H9 (cell line): ENCODE data around the gene LRRK1. TPM values are rescaled to one million over a fixed set of nuclear protein-coding genes. Genes with fewer than 3 reads are reported as not detected.

ENCODE experiments used
- DNase-seq: peaks from one replicate; pipeline ENCODE4 v3.0.0-alpha.2; 2017
- H2AFZ ChIP-seq: one replicate; pipeline ENCODE4 v1.6.1; 2013; ENCODE audit warnings: mild to moderate bottlenecking, low read length, control low read depth, moderate library complexity
- H2AK5ac ChIP-seq: 2 replicates; pipeline ENCODE4 v1.6.1; 2013; ENCODE audit warnings: low read length, control low read depth, mixed read lengths; ENCODE audit not compliant: insufficient read length
- H2BK120ac ChIP-seq: one replicate; pipeline ENCODE4 v1.6.1; 2013; ENCODE audit warnings: low read depth, mild to moderate bottlenecking, low read length, control low read depth, inconsistent platforms; ENCODE audit not compliant: poor library complexity, severe bottlenecking
- H2BK12ac ChIP-seq: 2 replicates; pipeline ENCODE4 v1.6.1; 2013; ENCODE audit warnings: low read length, control low read depth, mixed read lengths, low read depth; ENCODE audit not compliant: insufficient read length
- H2BK15ac ChIP-seq: 2 replicates; pipeline ENCODE4 v1.6.1; 2013; ENCODE audit warnings: low read depth, low read length, control low read depth
- H2BK20ac ChIP-seq: one replicate; pipeline ENCODE4 v1.6.1; 2013; ENCODE audit warnings: low read depth, mild to moderate bottlenecking, low read length, control low read depth, inconsistent platforms; ENCODE audit not compliant: poor library complexity, severe bottlenecking
- H2BK5ac ChIP-seq: 2 replicates; pipeline ENCODE4 v1.6.1; 2013; ENCODE audit warnings: low read length, control low read depth, mixed read lengths; ENCODE audit not compliant: insufficient read length
- H3K14ac ChIP-seq: 2 replicates; pipeline ENCODE4 v1.6.1; 2013; ENCODE audit warnings: low read length, control low read depth; ENCODE audit not compliant: insufficient read depth
- H3K18ac ChIP-seq: 2 replicates; pipeline ENCODE4 v1.6.1; 2013; ENCODE audit warnings: low read depth, mild to moderate bottlenecking, mixed read lengths, low read length, control low read depth; ENCODE audit not compliant: insufficient read length
- H3K23ac ChIP-seq: 2 replicates; pipeline ENCODE4 v1.6.1; 2013; ENCODE audit warnings: low read length, control low read depth, mixed read lengths, low read depth; ENCODE audit not compliant: insufficient read length
- H3K23me2 ChIP-seq: 2 replicates; pipeline ENCODE4 v1.6.1; 2013; ENCODE audit warnings: low read depth, mild to moderate bottlenecking, mixed read lengths, low read length, control low read depth; ENCODE audit not compliant: insufficient read length, poor library complexity, severe bottlenecking
- H3K27ac ChIP-seq: 2 replicates; pipeline ENCODE4 v1.5.1; 2013; ENCODE audit warnings: low read length, control low read depth, mixed read lengths, low read depth; ENCODE audit not compliant: insufficient read length
- H3K27me3 ChIP-seq: 2 replicates; pipeline ENCODE4 v1.6.1; 2013; ENCODE audit warnings: low read length, control low read depth, inconsistent platforms; ENCODE audit not compliant: insufficient read depth
- H3K4ac ChIP-seq: 2 replicates; pipeline ENCODE4 v1.6.1; 2013; ENCODE audit warnings: low read depth, mild to moderate bottlenecking, control low read depth, inconsistent platforms, low read length, moderate library complexity
- H3K4me1 ChIP-seq: 2 replicates; pipeline ENCODE4 v1.6.1; 2013; ENCODE audit warnings: low read length, control low read depth, inconsistent platforms; ENCODE audit not compliant: insufficient read depth
- H3K4me2 ChIP-seq: 2 replicates; pipeline ENCODE4 v1.6.1; 2013; ENCODE audit warnings: low read length, control low read depth, mixed read lengths; ENCODE audit not compliant: insufficient read length, insufficient read depth
- H3K56ac ChIP-seq: 2 replicates; pipeline ENCODE4 v1.6.1; 2013; ENCODE audit warnings: low read depth, mild to moderate bottlenecking, mixed read lengths, low read length, control low read depth; ENCODE audit not compliant: insufficient read length
- H3K79me1 ChIP-seq: 2 replicates; pipeline ENCODE4 v1.6.1; 2013; ENCODE audit warnings: low read depth, mild to moderate bottlenecking, moderate library complexity, low read length, control low read depth, inconsistent platforms; ENCODE audit not compliant: insufficient read depth, poor library complexity, severe bottlenecking
- H3K79me2 ChIP-seq: 2 replicates; pipeline ENCODE4 v1.6.1; 2013; ENCODE audit warnings: low read length, control low read depth, inconsistent platforms; ENCODE audit not compliant: insufficient read depth
- H3K9ac ChIP-seq: 2 replicates; pipeline ENCODE4 v1.6.1; 2013; ENCODE audit warnings: low read length, control low read depth, mixed read lengths; ENCODE audit not compliant: insufficient read length; ENCODE audit errors: extremely low read depth
- H3K9me3 ChIP-seq: one replicate; pipeline ENCODE4 v1.6.1; 2013; ENCODE audit warnings: low read depth, low read length, inconsistent platforms; ENCODE audit not compliant: control insufficient read depth
- H3T11ph ChIP-seq: one replicate; pipeline ENCODE4 v1.6.1; 2013; ENCODE audit warnings: mild to moderate bottlenecking, low read length, control low read depth, inconsistent platforms
- H4K20me1 ChIP-seq: one replicate; pipeline ENCODE4 v1.6.1; 2013; ENCODE audit not compliant: control insufficient read depth, insufficient read length, insufficient read depth
- H4K5ac ChIP-seq: 2 replicates; pipeline ENCODE4 v1.6.1; 2013; ENCODE audit warnings: low read depth, mild to moderate bottlenecking, mixed read lengths, low read length, control low read depth; ENCODE audit not compliant: insufficient read length
- H4K8ac ChIP-seq: replicated peaks from 2 replicates; pipeline ENCODE4 v1.6.1; 2013; ENCODE audit warnings: low read length, control low read depth, mixed read lengths, low read depth; ENCODE audit not compliant: insufficient read length
- H4K91ac ChIP-seq: 2 replicates; pipeline ENCODE4 v1.6.1; 2013; ENCODE audit warnings: low read depth, mild to moderate bottlenecking, moderate library complexity, mixed read lengths, low read length, control low read depth; ENCODE audit not compliant: insufficient read length
- H3K27ac Mint-ChIP-seq, 3 experiments: 2 replicates in 2 of 3; 3 replicates in 1 of 3; pipeline ENCODE4 v1.8.0; 2020 to 2021; ENCODE audit warnings: mixed read lengths in 3 of 3, mild to moderate bottlenecking in 1 of 3, moderate library complexity in 1 of 3
- H3K27me3 Mint-ChIP-seq: 2 replicates; pipeline ENCODE4 v1.8.0; 2021; ENCODE audit warnings: low read depth, mild to moderate bottlenecking, moderate library complexity, mixed read lengths
- H3K36me3 Mint-ChIP-seq, 3 experiments: 2 replicates in 2 of 3; 3 replicates in 1 of 3; pipeline ENCODE4 v1.8.0; 2020 to 2021; ENCODE audit warnings: low read depth in 3 of 3, mixed read lengths in 3 of 3; ENCODE audit not compliant: insufficient read depth in 1 of 3
- H3K4me1 Mint-ChIP-seq, 2 experiments: 2 replicates each; pipeline ENCODE4 v1.8.0; 2020; ENCODE audit warnings: mixed read lengths in 2 of 2
- H3K4me3 Mint-ChIP-seq, 2 experiments: 2 replicates in 1 of 2; 3 replicates in 1 of 2; pipeline ENCODE4 v1.8.0; 2020 to 2021; ENCODE audit warnings: mild to moderate bottlenecking in 2 of 2, mixed read lengths in 2 of 2, moderate library complexity in 1 of 2
- H3K9me3 Mint-ChIP-seq, 2 experiments: 2 replicates in 1 of 2; 3 replicates in 1 of 2; pipeline ENCODE4 v1.8.0; 2020; ENCODE audit warnings: mild to moderate bottlenecking in 2 of 2, mixed read lengths in 2 of 2, moderate library complexity in 1 of 2
- WGBS: extraction: QIAGEN DNeasy Blood & Tissue Kit; methylation state at CpG from one replicate; pipeline ENCODE4 v1.1.7; 2013; ENCODE audit warnings: missing lambda C conversion rate, low lambda C conversion rate, mixed read lengths; ENCODE audit not compliant: insufficient read length; ENCODE audit errors: extremely low coverage; 5-methylcytosine and 5-hydroxymethylcytosine counted together
- total RNA-seq: library from RNA; stranded (reverse); gene quantifications from 2 replicates; pipeline ENCODE4 v1.2.1, GENCODE V29; 2021
- TF ChIP-seq, protein P1 (sequence below): fragments of 200-600 bp; sonication (generic); conservative IDR thresholded peaks from 3 replicates; pipeline ENCODE4 v1.8.0; 2021; ENCODE audit warnings: antibody characterized with exemption, mild to moderate bottlenecking

Gene LRRK1
- total RNA-seq, 1 experiment from 2014 or later = 4.0 TPM

GRCh38 chr15:100929641-100930042 lies 10.5 kb downstream of the LRRK1 start:
- no peaks in the 10 kb centered on the region for H3K9me3 Mint-ChIP-seq
- H4K8ac ChIP-seq = no peak overlapping the region
- H3K9me3 ChIP-seq = no peaks in the 10 kb centered on the region
- no peak overlapping the region for H2BK5ac ChIP-seq
- H3K4me1 Mint-ChIP-seq = peaks cover 27 to 34% of the 10 kb centered on the region in 2 experiments
- H3K4me1 ChIP-seq = no peaks in the 10 kb centered on the region; the same call in 1 of the 2 replicates
- H3K4me2 ChIP-seq = no peak overlapping the region
- no peak overlapping the region for H3K4me3 Mint-ChIP-seq
- no peak overlapping the region for H3K18ac ChIP-seq
- no peaks in the 10 kb centered on the region for H3K79me2 ChIP-seq
- H3K56ac ChIP-seq = no peak overlapping the region
- no peak overlapping the region for H3K4ac ChIP-seq
- no peak overlapping the region for H2BK20ac ChIP-seq
- no peaks in the 10 kb centered on the region for H3K23me2 ChIP-seq
- H3K27me3 ChIP-seq = no peaks in the 10 kb centered on the region
- no peak overlapping the region for H3K27ac ChIP-seq
- H3T11ph ChIP-seq = no peak overlapping the region
- no peak overlapping the region for H2BK120ac ChIP-seq
- no peak overlapping the region for H2BK15ac ChIP-seq
- H3K9ac ChIP-seq = no peak overlapping the region
- H3K14ac ChIP-seq = no peak overlapping the region; the same call in 1 of the 2 replicates
- no peaks in the 10 kb centered on the region for H4K20me1 ChIP-seq
- no peaks in the 10 kb centered on the region for H3K36me3 Mint-ChIP-seq
- no CpG with 5 or more reads among the region's 6 CpGs for WGBS
- H2AK5ac ChIP-seq = no peak overlapping the region
- no peak for DNase-seq
- H3K27ac Mint-ChIP-seq = no peak overlapping the region
- H3K79me1 ChIP-seq = no peaks in the 10 kb centered on the region
- no peak overlapping the region for H2BK12ac ChIP-seq
- H4K5ac ChIP-seq = no peak overlapping the region
- H3K27me3 Mint-ChIP-seq = peaks cover 37% of the 10 kb centered on the region
- H2AFZ ChIP-seq = no peak overlapping the region
- no peak overlapping the region for H4K91ac ChIP-seq
- H3K23ac ChIP-seq = no peak overlapping the region
- TF ChIP-seq, protein P1, sequence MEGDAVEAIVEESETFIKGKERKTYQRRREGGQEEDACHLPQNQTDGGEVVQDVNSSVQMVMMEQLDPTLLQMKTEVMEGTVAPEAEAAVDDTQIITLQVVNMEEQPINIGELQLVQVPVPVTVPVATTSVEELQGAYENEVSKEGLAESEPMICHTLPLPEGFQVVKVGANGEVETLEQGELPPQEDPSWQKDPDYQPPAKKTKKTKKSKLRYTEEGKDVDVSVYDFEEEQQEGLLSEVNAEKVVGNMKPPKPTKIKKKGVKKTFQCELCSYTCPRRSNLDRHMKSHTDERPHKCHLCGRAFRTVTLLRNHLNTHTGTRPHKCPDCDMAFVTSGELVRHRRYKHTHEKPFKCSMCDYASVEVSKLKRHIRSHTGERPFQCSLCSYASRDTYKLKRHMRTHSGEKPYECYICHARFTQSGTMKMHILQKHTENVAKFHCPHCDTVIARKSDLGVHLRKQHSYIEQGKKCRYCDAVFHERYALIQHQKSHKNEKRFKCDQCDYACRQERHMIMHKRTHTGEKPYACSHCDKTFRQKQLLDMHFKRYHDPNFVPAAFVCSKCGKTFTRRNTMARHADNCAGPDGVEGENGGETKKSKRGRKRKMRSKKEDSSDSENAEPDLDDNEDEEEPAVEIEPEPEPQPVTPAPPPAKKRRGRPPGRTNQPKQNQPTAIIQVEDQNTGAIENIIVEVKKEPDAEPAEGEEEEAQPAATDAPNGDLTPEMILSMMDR = no peak
